Left lobe of liver (tissue), 2 donors: ENCODE data around the gene ACYP2. TPM values are rescaled to one million over a fixed set of nuclear protein-coding genes. Genes with fewer than 3 reads are reported as not detected.
"Not testable (repeated sequence)": the region's sequence is repeated elsewhere in the genome, so short reads cannot be mapped to it uniquely, and the experiment has no call there.

Experiments
- ATAC-seq: fragments of 200-7000 bp; cut with Tn5 transposase; one replicate; pipeline ENCODE4 v1.9.1; 2020; ENCODE audit warnings: mild to moderate bottlenecking, moderate library complexity
- DNase-seq: peaks from one replicate; pipeline ENCODE4 v3.0.0-alpha.2; 2020; ENCODE audit warnings: low spot score
- total RNA-seq: library from RNA; stranded (reverse); gene quantifications from one replicate; pipeline ENCODE4 v1.2.1, GENCODE V29; 2021
- donor health status: DM: no; HTN: no; CAD: no; lungs with moderate emphysema.
- donor health status: DM: no; HTN: yes; CAD: no.

The ACYP2 gene
- total RNA-seq, 1 donor from 2014 or later = 20.4 TPM

DNA sequence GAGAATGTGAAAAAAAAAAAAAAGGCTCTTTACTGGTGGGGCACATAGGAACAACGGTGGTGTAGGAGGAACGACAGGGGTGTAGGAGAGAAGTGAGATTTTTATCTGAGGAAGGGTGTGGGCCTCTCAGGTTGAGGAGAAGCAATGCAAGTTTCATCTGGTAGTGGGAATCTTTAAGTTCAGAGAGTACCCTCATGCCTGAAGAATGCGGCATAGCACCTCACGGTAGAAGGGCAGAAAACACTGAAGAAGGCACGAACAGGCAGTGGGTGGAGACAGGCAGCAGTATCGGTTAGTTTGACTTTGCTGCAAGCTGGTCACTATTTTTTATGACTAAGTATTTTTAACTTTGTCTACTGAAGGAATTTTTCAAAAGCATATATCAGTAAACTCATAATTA lies 192.8 kb downstream of the ACYP2 start:
- ATAC-seq (no peak), DNase-seq (no peak)

DNA sequence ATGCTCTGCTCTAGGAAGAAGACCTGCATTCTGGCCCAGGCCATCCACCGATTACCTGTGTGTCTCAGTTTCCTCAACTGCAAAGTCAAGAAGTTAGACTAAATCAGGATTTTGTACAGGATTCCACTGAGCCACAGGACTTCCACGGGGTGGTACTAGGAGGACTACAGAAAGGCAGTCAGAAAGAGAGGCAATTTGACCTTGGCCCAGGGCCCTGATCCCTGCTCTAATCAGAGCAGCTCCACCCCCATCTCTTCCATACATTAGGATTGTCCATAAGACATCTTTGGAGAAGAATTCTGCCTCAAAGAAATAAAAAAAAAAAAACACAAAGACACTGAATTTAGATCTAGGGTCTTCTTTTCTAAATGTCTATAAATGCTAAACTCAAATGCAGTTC lies 193.4 kb downstream of the ACYP2 start:
- no peak for ATAC-seq
- DNase-seq = no peak

DNA sequence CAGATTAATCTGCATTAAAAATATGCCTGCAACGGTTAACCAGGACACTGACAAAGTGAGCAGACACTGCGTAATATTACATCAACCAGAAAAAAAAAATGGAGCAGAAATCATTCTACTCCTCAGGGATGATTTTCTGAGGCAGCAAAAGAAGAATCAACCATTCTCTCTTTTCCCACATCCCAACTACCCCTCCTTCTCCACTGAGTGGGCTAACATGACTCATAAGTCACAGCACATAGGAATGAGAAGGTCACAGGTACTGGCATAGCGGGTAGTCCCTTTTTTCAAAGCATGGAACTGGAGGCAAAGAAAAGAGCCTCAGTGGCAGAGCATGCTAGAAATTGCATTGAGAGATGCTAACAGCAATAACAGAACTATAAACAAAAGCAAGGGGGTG lies 194.9 kb downstream of the ACYP2 start:
- ATAC-seq (no peak), DNase-seq (no peak)

DNA sequence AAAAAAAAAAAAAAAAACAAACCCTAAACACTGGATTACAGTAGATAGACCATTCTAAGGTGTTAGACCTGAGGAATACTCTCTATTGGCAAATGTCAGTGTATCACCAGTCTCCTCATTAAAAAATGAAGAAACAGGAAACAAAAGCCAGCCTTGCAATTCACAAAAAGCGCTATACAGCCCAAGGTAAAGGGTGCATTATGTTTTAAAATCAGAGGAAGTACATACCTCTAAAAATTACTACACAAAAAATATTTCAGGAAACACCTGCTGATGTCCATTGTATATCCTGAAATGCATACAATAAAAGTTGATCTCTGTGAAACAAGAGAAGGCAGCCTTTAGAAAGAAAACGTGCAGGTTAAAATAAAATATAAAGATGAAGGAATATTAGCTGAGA lies 195.5 kb downstream of the ACYP2 start:
- DNase-seq = no peak

DNA sequence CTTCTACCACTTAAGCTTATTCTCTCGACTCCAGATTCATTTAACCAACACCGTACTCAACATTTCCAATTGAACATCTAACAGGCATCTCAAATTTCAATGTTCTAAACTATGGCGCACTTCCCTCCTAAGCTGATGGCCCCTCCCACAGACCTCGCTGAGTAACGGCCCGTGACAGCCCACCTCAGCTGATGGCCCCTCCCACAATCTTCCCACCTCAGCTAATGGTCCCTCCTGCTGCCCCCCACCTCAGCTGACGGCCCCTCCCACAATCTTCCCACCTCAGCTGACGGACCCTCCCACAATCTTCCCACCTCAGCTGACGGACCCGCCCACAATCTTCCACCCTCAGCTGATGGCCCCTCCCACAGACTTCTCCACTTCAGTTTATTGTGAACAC lies 197.7 kb downstream of the ACYP2 start:
- ATAC-seq = no peak

More for the DNA sequence above, 195.5 kb downstream of the ACYP2 start:
- no peak for ATAC-seq

DNA sequence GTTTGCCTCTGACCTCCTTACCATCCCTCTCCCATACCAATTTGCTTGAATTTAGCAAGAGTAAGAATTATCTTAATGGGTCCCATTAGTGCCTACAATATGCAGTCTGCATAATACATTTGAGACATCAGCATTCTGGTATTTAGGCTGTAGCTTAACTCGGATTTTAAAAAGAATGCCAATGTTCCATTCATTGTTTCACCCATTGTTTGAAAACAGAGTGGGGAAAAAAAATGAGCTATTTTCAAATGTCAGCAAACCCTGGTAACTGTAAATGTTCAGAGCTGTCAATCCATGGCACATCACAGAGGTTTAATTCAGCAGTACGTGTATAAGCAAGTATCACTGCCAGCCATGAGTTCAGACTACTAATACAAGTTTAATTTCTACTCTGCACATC lies 202.6 kb downstream of the ACYP2 start:
- DNase-seq (no peak), ATAC-seq (no peak)

More for the DNA sequence above, 197.7 kb downstream of the ACYP2 start:
- DNase-seq = no peak

DNA sequence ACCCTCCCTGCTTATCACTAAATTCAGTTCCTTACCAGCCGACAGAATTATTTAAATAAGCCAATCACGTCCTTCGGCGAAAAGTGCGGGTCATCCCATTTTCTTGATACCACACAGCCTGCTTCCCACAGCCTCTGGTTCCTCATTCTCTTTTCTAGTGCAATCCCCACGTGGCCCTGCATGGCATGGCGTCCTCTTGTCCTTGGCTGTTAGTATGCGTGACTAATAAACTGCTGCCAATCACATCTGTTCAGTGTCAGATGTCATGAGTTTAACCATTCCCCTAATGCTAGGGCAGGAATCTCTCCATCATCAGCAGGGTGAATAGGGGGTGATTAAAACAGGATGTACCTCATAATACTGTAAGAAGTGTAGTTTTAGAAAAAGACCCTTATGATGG lies 203.4 kb downstream of the ACYP2 start:
- DNase-seq = no peak
- ATAC-seq = no peak

DNA sequence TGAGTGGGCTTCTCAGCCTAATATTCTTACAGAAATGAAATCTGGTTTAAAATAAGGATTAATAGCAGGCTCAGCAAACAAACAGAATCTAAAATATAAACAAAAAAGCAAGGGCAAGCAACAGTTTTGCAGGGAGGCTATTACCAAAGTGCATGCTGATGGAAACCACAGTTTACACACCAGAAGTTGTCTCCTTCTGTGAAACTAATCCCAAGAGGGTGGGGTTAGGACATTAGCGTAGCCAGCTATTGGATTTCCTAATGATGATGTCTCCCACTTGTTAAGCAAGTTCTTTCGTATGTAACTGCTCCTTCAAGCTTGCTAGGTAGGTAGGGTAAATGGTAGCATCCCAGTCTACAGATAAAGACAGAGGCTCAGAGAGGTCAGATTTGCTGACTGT lies 205.6 kb downstream of the ACYP2 start:
- ATAC-seq (no peak), DNase-seq (no peak)

DNA sequence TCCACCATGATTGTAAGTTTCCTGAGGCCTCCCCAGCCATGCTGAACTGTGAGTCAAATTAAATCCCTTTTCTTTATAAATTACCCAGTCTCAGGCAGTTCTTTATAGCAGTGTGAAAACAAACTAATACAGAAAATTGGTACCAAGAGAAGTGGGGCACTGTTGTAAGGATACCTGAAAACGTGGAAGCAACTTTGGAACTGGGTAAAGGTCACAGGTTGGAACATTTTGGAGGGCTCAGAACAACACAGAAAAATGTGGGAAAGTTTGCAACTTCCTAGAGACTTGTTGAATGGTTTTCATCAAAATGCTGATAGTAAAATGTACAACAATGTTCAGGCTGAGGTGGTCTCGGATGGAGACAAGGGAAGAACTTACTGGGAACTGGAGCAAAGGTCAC lies 209.1 kb downstream of the ACYP2 start:
- not testable (repeated sequence) for DNase-seq, ATAC-seq

DNA sequence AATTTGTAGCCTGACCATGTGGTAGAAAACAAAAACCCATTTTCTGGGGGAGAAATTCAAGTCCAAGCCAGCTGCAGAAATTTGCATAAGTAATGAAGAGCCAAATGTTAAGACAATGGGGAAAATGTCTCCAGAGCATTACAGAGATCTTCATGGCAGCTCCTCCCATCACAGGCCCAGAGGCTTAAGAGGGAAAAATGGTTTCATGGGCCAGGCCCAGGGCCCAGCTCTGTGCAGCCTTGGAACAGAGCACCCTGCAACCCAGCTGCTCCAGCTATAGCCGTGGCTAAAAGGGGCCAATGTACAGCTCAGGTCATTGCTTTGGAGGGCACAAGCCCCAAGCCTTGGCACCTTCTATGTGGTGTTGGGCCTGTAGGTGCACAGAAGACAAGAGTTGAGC lies 209.7 kb downstream of the ACYP2 start:
- DNase-seq (no peak), ATAC-seq (no peak)

DNA sequence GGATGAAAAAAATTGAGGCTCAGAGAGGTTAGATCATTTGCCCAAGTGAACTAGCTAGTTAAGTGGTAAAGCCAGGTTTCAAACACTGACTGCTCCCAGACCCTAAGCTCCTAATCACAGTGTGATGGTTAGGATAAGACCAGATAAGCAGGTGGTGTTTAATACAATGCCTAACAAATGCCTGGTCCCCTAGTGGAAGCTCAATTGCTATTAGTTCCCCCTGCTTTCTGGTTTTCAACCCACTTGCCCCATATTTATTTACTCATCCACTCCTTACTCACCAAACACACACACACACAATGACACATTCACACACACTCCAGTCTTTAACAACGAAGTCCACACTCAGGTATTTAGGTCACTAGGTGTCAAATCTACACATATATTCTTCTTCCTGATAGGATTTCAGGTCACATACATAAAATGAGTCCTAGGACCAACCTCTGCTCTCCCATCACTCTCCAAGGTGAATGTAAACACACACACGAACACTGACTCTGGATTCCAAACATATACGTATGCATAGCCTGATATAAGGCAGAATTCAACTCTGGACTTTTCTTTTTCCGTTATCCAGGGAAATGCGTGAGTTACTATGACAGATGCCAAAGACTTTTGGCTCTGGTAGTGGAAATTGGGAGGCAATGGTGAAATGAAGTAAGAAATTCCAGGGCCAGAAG lies 214.2 kb downstream of the ACYP2 start:
- no peak for ATAC-seq
- no peak for DNase-seq

DNA sequence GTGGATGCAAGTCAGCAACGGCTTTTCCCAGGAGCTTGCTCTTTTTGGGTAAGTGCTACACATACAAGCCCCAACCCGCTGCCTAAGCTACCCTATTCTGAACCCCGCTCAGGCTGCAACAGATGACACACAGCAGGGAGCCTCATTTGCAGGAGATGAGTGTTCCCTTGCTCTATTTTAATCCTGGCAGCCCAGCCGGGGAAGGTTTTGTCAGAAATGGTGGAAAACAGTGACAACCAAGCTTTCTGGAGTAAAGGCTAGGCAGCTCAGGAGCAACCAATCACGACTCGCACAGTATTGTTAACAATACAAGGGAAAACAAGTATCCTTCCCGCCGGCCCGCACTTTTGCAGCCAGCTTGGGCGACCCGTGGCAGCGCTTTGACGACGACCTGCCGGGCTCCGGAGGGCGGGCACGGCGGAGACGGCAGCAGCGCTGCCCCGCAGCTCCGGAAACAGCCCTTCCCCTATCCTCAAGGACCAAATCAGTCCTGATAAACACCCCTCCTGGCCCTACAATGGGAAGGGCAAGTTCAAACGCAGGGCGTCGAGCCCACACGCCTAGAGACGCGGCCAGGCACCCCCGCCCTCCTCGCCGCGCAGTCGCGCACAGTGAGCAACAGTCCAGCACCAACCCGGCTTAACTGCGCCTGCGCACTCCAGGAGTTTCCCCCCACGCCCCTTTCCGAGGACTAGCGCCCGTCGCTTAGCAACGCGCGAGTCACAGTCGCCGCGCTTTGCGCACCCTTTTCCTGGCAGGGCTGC lies 214.9 kb downstream of the ACYP2 start:
- peak; percentile 99 for ATAC-seq
- DNase-seq = peak; percentile 96

DNA sequence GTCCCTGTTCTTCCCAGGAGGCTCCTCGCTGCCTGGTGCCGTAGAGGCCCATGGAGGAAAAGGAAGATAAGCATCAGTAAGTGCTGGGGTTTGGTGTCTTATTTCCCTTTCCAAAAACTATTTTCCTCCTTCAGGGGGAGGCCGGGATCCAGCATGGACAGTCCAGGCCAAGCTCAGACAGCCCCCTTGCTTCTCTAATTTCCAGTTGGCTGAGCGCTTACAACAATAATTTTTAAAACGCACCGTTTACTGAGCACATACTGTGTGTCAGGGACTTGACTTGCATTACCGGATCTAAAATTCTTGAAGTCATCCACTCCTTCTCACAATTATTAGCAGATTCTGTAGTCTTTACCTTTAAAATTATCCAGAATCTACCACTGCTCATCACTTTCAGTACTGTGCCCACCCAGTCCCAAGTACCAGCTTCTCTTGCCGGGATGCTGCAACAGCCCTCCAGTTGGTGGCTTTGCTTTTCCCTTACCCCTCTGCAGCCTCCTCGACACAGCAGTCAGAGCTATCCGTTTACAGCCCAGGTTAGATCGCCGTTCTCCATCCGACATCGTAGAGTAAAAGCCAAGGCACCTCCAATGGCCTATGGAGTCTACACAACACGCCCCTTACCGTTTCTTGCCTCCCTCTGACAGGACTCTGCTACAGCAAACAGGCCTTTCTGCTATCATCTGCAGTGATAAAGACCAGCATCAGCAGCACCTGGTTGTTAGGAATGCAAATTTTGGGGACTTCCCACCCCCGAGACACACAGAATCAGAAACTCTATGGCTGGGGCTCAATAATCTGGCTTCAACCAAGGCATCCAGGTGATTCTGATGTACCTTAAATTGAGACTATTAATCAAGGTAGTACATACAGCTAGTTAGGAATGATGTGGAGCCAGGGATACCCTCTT lies 215.8 kb downstream of the ACYP2 start:
- DNase-seq (no peak), ATAC-seq (no peak)

DNA sequence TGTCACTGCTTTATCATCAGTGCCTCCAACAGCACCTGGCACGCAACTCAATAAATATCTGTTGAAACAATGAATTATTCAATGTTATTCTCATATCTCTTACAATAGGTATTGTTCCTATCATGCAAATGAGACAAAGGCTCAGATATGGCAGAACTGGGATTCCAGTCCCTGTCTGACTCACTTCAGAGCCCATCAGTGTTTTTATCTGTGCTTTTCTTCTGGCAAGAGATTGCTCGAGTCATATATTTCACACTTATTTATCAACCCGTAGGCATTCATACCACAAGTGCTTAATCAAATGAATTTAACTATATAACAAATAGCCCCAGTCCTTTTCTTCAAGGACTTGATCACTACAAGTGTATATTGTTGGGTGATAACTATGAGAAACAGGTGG lies 217.0 kb downstream of the ACYP2 start:
- ATAC-seq = no peak
- DNase-seq = no peak

DNA sequence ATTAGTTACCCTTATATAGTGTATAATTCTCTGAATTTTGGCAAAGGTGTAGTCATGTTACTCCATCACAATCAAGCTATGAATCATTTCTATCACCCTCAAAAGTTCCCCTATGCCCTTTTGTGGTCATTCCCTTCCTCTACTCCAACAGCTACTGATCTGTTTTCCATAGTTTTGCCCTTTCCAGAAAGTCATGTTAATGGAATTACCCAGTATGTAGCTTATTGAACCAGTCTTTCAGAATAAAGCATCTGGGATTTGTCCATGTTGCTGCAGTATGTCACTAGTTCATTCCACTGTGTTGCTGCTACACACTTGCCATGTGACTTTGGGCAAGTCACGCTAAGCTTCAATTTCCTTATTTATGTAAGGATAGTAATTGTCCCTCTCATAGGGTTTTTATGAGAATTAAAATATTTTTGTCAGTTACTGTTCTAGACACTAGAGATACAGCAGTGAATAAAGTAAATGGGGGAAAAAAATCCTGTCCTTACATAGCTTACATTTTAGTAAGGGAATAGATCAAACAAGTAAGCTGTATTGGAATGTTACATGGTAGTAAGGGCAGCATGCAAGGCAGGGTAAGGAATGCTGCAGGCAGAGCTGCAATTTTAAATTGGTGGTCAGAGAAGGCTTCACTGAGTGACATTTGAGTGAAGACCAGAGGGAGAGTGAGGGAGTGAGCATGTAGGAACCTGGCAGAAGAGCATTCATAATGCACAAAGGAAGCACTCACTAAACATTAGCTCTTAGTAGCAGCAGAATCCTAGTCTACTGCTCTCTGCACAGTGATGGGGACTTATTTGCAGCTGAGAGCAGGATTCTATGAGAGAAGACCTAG lies 220.9 kb downstream of the ACYP2 start:
- no peak for DNase-seq
- ATAC-seq = no peak

DNA sequence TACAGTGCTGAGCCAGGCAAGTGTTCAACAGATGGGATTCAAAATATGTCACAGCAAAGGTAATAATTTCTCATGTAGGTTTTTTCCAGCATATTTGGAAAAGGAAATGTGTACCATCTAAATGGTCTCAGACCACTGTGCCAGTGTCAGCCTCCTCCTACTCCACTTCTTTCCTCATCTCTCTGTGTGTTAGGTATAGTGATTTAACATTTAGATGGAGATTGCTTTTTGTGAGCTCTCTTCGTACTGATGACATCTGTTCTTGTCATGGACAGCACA lies 221.5 kb downstream of the ACYP2 start:
- ATAC-seq = no peak

DNA sequence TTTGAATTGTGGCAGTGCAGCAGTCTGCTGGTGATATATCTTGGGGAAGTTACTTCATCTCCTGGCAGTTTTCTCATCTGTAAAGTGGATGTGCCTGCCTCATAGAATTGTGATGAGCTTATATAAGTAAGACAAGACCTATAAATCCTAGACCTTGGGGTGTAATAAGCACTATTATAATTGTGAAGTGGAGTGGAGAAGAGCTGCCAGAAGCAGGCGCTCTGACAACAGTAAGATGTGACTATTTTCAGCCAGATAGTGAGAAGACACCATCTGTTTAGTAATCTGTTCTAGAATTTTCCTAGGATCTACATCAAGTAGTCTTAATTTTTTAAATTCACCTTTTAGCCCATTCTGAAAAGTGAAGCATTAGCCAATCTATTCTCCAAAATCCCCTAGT lies 226.2 kb downstream of the ACYP2 start:
- no peak for ATAC-seq
- DNase-seq = no peak

More for the DNA sequence above, 221.5 kb downstream of the ACYP2 start:
- no peak for DNase-seq

DNA sequence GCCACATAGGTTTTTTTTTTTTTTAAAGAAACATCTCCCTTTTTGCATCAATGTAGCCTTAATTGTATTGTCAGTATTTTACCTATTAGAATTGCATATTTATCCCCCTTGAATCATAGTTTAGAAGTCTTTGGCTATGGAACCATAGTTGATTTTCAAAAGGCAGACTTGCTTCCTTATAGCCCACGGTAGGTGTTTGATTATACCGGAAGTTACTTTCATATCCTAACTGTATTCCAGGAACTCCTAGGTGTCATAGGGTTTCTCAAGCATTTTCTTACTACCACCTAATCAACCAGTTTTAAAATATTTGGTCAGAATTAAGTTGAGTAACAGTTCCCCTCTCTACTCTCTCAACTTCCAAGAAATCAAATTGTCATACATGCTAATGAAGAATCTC lies 227.2 kb downstream of the ACYP2 start:
- no peak for ATAC-seq
- no peak for DNase-seq

DNA sequence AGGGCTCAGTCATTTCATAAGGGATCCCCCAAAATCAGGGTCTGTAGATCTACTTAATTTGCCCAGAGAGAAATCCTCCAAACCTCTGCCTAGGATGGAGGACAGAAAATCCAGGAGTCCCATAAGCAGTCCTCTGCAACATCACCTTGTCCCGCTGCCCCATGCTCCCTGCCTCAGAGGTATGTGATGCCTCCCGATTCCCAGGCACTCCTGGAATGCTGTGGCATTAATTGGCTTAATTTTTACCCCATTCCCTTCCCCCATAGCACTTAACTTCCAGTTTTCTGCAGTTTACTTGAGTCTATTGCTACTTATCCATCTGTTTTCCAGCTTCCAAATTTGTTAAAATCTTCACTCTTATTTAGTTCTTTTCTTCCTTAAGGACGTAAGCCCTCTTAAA lies 232.2 kb downstream of the ACYP2 start:
- DNase-seq (no peak), ATAC-seq (no peak)

DNA sequence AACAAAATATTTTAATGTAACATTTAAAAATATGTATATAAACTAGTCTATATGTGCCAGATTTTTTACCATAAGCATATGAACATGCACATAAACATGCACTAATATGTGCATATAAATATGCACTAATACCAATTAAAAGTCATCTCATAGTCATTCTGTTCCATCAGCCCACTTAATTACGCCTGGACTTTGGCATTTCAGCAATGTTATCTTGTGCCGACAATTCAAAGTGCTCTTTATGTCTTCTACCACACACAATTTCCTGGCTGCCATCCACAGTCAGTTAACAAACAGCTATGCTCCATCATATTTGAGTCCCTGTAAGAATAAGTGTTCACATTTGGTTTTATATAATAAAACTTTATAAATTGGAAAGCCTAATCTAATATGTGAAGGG lies 233.2 kb downstream of the ACYP2 start:
- no peak for ATAC-seq
- DNase-seq = no peak

DNA sequence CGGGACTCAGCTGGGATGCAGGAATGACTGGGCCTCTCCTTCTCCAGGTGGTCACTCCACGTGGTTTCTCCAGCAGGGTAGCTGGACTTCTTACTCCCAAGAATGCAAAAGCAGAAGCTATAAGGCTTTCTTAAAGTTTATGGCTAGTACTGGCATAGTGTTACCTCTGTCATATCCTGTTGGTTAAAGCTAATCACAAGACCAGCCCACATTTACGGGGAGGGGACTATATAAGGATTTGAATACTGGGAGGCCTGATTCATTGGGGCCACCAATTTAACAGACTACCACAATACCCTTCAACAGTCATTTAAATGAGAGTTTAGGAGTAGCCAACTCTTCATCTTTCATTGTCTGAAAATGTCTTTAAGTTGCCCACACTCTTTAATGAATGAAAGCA lies 235.0 kb downstream of the ACYP2 start:
- DNase-seq (no peak), ATAC-seq (no peak)
